Omental fat pad (tissue), 4 donors: ENCODE data around the gene BDKRB2. TPM values are rescaled to one million over a fixed set of nuclear protein-coding genes. Genes with fewer than 3 reads are reported as not detected.

Source experiments
- ATAC-seq: fragments of 150-250 bp; one replicate; pipeline ENCODE4 v1.9.1; 2016; ENCODE audit warnings: mild to moderate bottlenecking, moderate library complexity; ENCODE audit not compliant: low FRiP score
- DNase-seq: peaks from one replicate; pipeline ENCODE4 v3.0.0-alpha.2; 2019; ENCODE audit warnings: low spot score
- total RNA-seq, 4 donors: library from RNA; depleted of rRNA; stranded (reverse); fragments of >200 nt; gene quantifications; one replicate each; pipeline ENCODE4 v1.1.0, GENCODE V29; 2016
- TF ChIP-seq, protein P1 (sequence below), 3 donors: fragments of 450-650 bp; IDR thresholded peaks; one replicate each; pipeline ENCODE4 v1.5.1; 2016 to 2017; ENCODE audit warnings: antibody characterized with exemption in 3 of 3, mild to moderate bottlenecking in 3 of 3, moderate library complexity in 2 of 3

Gene BDKRB2
- total RNA-seq, 4 donors from 2014 or later, result 4.0 to 28.0 (median 12.1) TPM

DNA sequence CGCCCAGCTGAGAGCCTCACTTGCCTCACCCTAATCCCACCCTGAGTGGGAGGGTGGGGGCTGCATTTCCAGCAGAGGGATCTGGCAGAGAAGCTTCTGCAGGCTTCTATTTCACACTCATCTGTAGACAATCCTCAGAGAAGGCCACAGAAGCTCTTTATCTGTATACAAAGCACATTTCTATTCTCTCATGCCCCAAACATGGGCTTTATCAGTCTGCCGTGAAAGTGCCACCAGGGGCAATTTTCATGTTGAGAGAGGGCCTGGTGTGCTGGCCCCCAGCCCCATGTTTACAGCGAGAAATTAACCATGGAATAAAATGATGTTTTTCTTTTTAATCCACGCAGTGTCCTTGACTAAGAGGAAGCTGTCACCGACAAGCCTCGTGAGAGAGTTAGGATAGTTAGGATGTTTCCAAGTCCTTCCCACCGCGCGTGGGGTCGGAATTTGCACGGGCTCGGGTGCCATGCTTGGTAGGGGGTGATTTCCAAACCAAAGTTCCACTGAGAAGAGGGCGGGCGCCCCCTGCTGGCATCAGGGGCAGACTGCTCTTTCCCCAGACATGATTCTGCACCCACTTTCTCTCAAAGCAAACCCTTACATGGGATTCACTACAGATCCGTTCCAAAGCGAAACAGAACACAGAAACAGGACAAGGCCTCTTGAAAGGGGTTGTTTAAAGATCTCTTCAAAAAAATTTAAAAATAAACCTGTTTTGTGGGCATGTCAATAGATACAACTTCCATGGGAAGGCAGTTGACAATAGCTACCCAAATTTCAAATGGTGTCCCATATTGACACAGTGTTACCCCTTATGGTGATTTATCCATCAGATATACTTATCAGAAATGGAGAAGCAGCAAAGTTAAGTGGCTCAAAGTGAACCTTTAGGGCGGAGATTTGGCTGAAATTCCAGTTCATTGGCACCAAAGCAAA is 70.8 kb downstream of the BDKRB2 start:
- TF ChIP-seq, protein P1, sequence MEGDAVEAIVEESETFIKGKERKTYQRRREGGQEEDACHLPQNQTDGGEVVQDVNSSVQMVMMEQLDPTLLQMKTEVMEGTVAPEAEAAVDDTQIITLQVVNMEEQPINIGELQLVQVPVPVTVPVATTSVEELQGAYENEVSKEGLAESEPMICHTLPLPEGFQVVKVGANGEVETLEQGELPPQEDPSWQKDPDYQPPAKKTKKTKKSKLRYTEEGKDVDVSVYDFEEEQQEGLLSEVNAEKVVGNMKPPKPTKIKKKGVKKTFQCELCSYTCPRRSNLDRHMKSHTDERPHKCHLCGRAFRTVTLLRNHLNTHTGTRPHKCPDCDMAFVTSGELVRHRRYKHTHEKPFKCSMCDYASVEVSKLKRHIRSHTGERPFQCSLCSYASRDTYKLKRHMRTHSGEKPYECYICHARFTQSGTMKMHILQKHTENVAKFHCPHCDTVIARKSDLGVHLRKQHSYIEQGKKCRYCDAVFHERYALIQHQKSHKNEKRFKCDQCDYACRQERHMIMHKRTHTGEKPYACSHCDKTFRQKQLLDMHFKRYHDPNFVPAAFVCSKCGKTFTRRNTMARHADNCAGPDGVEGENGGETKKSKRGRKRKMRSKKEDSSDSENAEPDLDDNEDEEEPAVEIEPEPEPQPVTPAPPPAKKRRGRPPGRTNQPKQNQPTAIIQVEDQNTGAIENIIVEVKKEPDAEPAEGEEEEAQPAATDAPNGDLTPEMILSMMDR (IDR thresholded peaks at IDR 0.05), result peak in 2 of 3 donors; percentile 69 to 94

DNA sequence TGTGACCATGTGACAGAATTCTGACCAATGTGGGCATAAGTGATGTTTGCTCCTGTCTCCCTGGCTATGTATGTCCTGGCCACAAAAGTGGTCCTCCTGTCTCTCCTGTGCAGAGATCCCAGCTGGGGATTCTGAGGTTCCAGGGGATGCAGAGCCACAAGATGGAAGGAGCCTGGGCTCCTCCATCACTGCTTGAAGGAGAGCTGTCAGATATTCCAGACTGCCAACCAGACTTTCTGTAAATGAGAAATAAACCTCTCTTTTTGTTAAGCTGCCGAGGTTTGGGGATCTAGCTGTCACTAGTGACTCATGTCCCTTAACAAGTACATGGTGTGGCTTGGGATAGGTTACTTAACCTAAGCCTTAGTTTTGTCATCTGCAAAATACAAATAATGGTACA is 73.3 kb downstream of the BDKRB2 start:
- no peak for ATAC-seq
- TF ChIP-seq, protein P1 (IDR thresholded peaks at IDR 0.05), result no peak
- DNase-seq, result no peak

More for the DNA sequence above, 70.8 kb downstream of the BDKRB2 start:
- peak; percentile 75 for DNase-seq
- ATAC-seq, result peak; percentile 48

DNA sequence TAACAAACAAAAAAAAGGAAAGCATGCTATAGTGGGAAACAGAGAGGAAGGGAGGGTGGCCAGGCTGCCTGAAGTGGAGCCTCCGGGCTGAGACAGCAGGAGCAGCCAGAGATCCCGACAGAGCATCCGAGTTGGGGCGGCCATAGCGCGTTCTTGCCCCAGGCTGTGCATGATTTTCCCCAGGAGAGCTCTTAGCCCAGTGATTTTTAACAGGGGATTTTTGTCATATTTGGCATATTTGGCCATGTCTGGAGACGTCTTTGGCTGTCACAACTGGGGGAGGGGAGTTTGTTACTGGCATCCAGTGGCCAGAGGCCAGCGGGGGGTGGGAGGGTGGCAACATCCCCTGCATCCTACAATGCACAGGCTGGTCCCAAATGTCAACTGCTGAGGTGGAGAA is 74.9 kb downstream of the BDKRB2 start:
- no peak for ATAC-seq
- DNase-seq, result no peak
- TF ChIP-seq, protein P1 (IDR thresholded peaks at IDR 0.05), result no peak

DNA sequence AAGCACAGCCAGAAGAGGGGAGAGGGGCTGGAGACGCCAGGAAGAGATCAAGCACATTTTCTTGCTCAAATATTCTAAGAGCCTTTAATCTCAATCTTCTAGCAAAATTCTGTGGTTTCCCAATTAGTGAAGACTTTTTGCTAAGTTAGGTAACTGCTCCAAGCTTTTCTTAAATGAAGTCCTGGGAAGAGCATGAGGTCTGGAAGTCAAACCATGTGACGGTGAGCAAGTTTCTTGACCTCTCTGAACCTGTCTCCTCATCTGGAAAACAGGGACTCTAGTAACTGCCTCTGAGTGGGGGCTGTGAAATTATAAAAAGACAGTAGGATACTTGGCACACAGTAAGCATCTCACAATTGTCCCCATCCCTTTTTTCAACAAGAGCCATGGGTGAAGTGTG is 75.5 kb downstream of the BDKRB2 start:
- TF ChIP-seq, protein P1 (IDR thresholded peaks at IDR 0.05), result no peak
- ATAC-seq (no peak), DNase-seq (no peak)

DNA sequence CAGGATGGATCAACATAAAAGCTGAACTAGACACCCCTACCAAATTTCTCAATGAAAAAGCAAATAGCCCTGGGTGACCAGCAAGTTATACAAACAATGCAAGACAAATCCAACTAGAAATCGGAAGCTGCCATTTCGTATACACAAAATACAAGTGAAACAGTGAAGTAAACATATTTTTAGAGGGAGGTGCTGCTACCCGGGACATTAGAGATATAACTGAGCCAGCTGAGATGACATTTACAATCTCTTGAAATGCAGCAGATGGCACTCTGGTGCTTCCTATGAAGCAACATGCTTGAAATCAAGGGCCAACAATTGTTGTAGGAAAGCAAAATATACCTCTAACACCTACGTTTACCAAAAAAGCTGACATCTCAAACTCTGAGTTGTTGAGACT is 76.8 kb downstream of the BDKRB2 start:
- no peak for ATAC-seq
- TF ChIP-seq, protein P1 (IDR thresholded peaks at IDR 0.05), result no peak

DNA sequence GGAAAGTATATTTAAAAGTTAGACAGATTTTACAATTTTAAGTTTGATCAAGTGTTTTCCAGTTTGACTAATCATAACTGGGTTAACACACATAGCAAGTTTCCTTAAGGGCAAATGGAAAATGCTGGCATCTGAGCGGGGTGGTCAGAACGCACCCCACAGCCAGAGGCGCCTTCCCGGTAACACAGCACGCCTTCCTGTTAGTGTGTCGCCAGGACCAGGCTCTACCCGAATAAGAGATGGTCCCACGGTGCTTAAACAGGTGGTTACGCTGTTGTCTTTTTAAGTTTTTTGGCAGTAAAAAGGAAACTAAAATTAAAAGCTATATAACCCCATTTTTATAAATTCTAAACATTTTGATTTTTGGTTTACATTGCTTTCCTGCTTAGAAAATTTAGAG is 79.4 kb downstream of the BDKRB2 start:
- DNase-seq (no peak), ATAC-seq (no peak)
- TF ChIP-seq, protein P1 (IDR thresholded peaks at IDR 0.05), result no peak

More for the DNA sequence above, 76.8 kb downstream of the BDKRB2 start:
- DNase-seq, result no peak

DNA sequence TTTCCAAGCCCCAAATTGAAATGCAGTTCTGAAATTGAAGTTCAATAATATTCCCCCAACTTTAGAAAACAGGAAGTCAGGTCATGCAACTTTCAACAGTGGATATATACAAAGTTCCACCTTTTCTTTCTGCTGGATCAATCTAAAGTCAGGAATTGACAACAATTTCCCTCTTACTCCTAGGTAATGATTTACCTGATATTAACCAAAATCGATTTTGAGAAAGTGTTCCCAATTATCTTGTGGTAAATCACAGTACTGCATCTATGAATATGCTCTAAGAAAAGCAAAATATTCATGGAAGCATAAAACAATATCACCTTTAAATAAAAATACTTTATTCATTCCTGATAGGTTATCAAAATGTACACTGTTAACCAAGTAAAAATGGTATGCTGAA is 79.8 kb downstream of the BDKRB2 start:
- no peak for DNase-seq
- ATAC-seq, result no peak
- TF ChIP-seq, protein P1 (IDR thresholded peaks at IDR 0.05), result no peak
